Psoas muscle (tissue), 8 donors: ENCODE data around the gene CD6. TPM values are rescaled to one million over a fixed set of nuclear protein-coding genes. Genes with fewer than 3 reads are reported as not detected.

Source experiments
- ATAC-seq, 4 donors: fragments of 200-7000 bp; cut with Tn5 transposase; one replicate each; pipeline ENCODE4 v1.9.1; 2020; ENCODE audit warnings: moderate library complexity in 3 of 4, mild to moderate bottlenecking in 2 of 4
- DNase-seq, 2 donors: peaks; one replicate each; pipeline ENCODE4 v3.0.0-alpha.2; 2020
- H3K27ac ChIP-seq: fragments of 200-600 bp; one replicate; pipeline ENCODE4 v1.8.0; 2022
- H3K27me3 ChIP-seq, 3 donors: fragments of 200-600 bp in 1 of 3; one replicate each; pipeline versions ENCODE4 v1.6.1 to v1.8.0; 2013 to 2022; ENCODE audit warnings: low read length in 2 of 3, mild to moderate bottlenecking in 2 of 3, moderate library complexity in 1 of 3; ENCODE audit not compliant: insufficient read depth in 3 of 3
- H3K36me3 ChIP-seq, 2 donors: fragments of 200-600 bp in 1 of 2; one replicate each; pipeline versions ENCODE4 v1.6.1 to v1.8.0; 2013 to 2022; ENCODE audit warnings: low read depth in 1 of 2, mild to moderate bottlenecking in 1 of 2, moderate library complexity in 1 of 2; ENCODE audit not compliant: insufficient read depth in 1 of 2
- H3K4me1 ChIP-seq: fragments of 200-600 bp; one replicate; pipeline ENCODE4 v1.8.0; 2022
- H3K4me3 ChIP-seq: fragments of 200-600 bp; one replicate; pipeline ENCODE4 v1.8.0; 2022; ENCODE audit warnings: mild to moderate bottlenecking
- H3K9me3 ChIP-seq: fragments of 200-600 bp; one replicate; pipeline ENCODE4 v1.8.0; 2022
- CTCF ChIP-seq: fragments of 200-600 bp; IDR thresholded peaks from one replicate; pipeline ENCODE4 v1.8.0; 2022; ENCODE audit warnings: antibody characterized with exemption
- WGBS, 3 donors: extraction: QIAGEN DNeasy Blood & Tissue Kit; methylation state at CpG; one replicate each; pipeline versions ENCODE4 v1.1.6 to v1.1.7; 2013; 5-methylcytosine and 5-hydroxymethylcytosine counted together
- intact Hi-C, 2 donors: fragments of 100-400 bp; cut with DNase I; formaldehyde crosslinking; loops; one replicate each; pipeline versions ENCODE4 v1.11.0 to v1.14.2; 2022
- polyA plus RNA-seq, 3 donors: library from polyadenylated mRNA; stranded (reverse); fragments of 200-250 nt; gene quantifications; one replicate each; pipeline ENCODE4 v1.2.3, GENCODE V29; 2013
- total RNA-seq, 4 donors: library from RNA; stranded (reverse); fragmentation: NEBNext Ultra II Directional in 2 of 4; extraction: Animal tissue kit (Norgen Biotek cat#: 25700) in 2 of 4; gene quantifications; one replicate each; pipeline versions ENCODE4 v1.2.1 to v1.2.4, GENCODE V29; 2021 to 2023
- donor health status: healthy with polysubstance abuse.
- donor health status: DM: no; HTN: no; CAD: no; lungs with moderate emphysema.
- donor health status: Bipolar disorder and iron deficiency.
- donor health status: healthy.
- donor health status: DM: yes; HTN: yes; CAD: no.
- donor health status: DM: no; HTN: no; CAD: no.
- donor health status: DM: no; HTN: no; CAD: no.
- donor health status: DM: yes; HTN: yes; CAD: no.

CD6 gene
- total and polyA plus RNA-seq, 7 donors, result 0.05 to 0.74 (median 0.43) TPM

GRCh38 chr11:61020551-61021235 lies 49.2 kb downstream of the CD6 start:
- 89 to 95% (median 92%) methylated on average over 10 of the region's 10 CpGs for WGBS, 3 donors
- intact Hi-C loops, result no loop called here

GRCh38 chr11:61021661-61022212 lies 50.3 kb downstream of the CD6 start:
- no peak for ATAC-seq

More at GRCh38 chr11:61020551-61021235, 49.2 kb downstream of the CD6 start:
- Histone ChIP-seq H3K27ac (no peak overlapping the region), H3K27me3 (peaks cover 0 to 37% (median 17%) of the 10 kb centered on the region in 3 donors), H3K36me3 (no peaks in the 10 kb centered on the region), H3K9me3 (no peaks in the 10 kb centered on the region), H3K4me1 (no peaks in the 10 kb centered on the region), H3K4me3 (no peak overlapping the region)
- DNase-seq, result no peak
- TF ChIP-seq CTCF, result no peak
- no peak for ATAC-seq

GRCh38 chr11:61022311-61023085 lies 51.0 kb downstream of the CD6 start:
- no peak for ATAC-seq
- intact Hi-C loops, result no loop called here
- 48 to 53% (median 49%) methylated on average over 10 of the region's 10 CpGs for WGBS, 3 donors
- Histone ChIP-seq H3K4me3 (no peak overlapping the region), H3K27me3 (peaks cover 0 to 34% (median 17%) of the 10 kb centered on the region in 3 donors), H3K27ac (no peak overlapping the region), H3K36me3 (no peaks in the 10 kb centered on the region), H3K4me1 (no peaks in the 10 kb centered on the region), H3K9me3 (no peaks in the 10 kb centered on the region)
- no peak for DNase-seq
- no peak for TF ChIP-seq CTCF

More at GRCh38 chr11:61021661-61022212, 50.3 kb downstream of the CD6 start:
- Histone ChIP-seq H3K27ac (no peak overlapping the region), H3K36me3 (no peaks in the 10 kb centered on the region), H3K27me3 (peaks cover 0 to 37% (median 17%) of the 10 kb centered on the region in 3 donors), H3K4me3 (no peak overlapping the region), H3K9me3 (no peaks in the 10 kb centered on the region), H3K4me1 (no peaks in the 10 kb centered on the region)
- WGBS, 3 donors, result 19 to 26% (median 20%) methylated on average over 14 of the region's 14 CpGs
- no peak for TF ChIP-seq CTCF
- peak in 1 of 2 donors; percentile 62 for DNase-seq
- intact Hi-C loops, result no loop called here

GRCh38 chr11:61023086-61023965 lies 51.8 kb downstream of the CD6 start:
- ATAC-seq (no peak), DNase-seq (no peak)
- Histone ChIP-seq H3K27me3 (peaks cover 0 to 34% (median 11%) of the 10 kb centered on the region in 3 donors), H3K36me3 (no peaks in the 10 kb centered on the region), H3K9me3 (no peaks in the 10 kb centered on the region), H3K4me1 (no peaks in the 10 kb centered on the region), H3K27ac (no peak overlapping the region), H3K4me3 (no peak overlapping the region)
- TF ChIP-seq CTCF, result no peak
- 63 to 65% (median 64%) methylated on average over 18 of the region's 18 CpGs for WGBS, 3 donors
- intact Hi-C loops, result no loop called here
